ENCODE data around the gene DDX46. TPM values are rescaled to one million over a fixed set of nuclear protein-coding genes. Genes with fewer than 3 reads are reported as not detected.

DDX46 gene
- total RNA-seq, 1 donor from 2014 or later = 66.3 TPM

GRCh38 chr5:134777366-134777765, 18.8 kb downstream of the DDX46 start:
- peaks cover 30% of the 10 kb centered on the region for H3K36me3 Mint-ChIP-seq

GRCh38 chr5:134784241-134784920, 25.8 kb downstream of the DDX46 start:
- TF ChIP-seq CTCF (conservative IDR thresholded peaks at IDR 0.05) = peak; percentile 27
- H3K9me3 Mint-ChIP-seq = no peaks in the 10 kb centered on the region
- no peaks in the 10 kb centered on the region for H3K4me1 Mint-ChIP-seq (ENCODE audit: unreplicated experiment)
- peaks cover 25% of the 10 kb centered on the region for H3K36me3 Mint-ChIP-seq
- H3K4me3 Mint-ChIP-seq = no peak overlapping the region
- H3K27ac Mint-ChIP-seq = no peak overlapping the region
- H3K27me3 Mint-ChIP-seq = no peaks in the 10 kb centered on the region
- DNase-seq (ENCODE audit: extremely low spot score, unreplicated experiment) = no peak

More at GRCh38 chr5:134777366-134777765, 18.8 kb downstream of the DDX46 start:
- no peaks in the 10 kb centered on the region for H3K27me3 Mint-ChIP-seq
- TF ChIP-seq CTCF (conservative IDR thresholded peaks at IDR 0.05) = no peak
- H3K9me3 Mint-ChIP-seq = no peaks in the 10 kb centered on the region
- DNase-seq (ENCODE audit: extremely low spot score, unreplicated experiment) = no peak
- no peak overlapping the region for H3K27ac Mint-ChIP-seq
- no peaks in the 10 kb centered on the region for H3K4me1 Mint-ChIP-seq (ENCODE audit: unreplicated experiment)
- H3K4me3 Mint-ChIP-seq = no peak overlapping the region

GRCh38 chr5:134784946-134785620, 26.5 kb downstream of the DDX46 start:
- Mint-ChIP-seq H3K27me3 (no peaks in the 10 kb centered on the region), H3K36me3 (peaks cover 32% of the 10 kb centered on the region), H3K27ac (peak overlapping the region; percentile 49), H3K4me3 (no peak overlapping the region), H3K9me3 (no peaks in the 10 kb centered on the region), H3K4me1 (ENCODE audit: unreplicated experiment) (no peaks in the 10 kb centered on the region)
- DNase-seq (ENCODE audit: extremely low spot score, unreplicated experiment) = no peak
- no peak for TF ChIP-seq CTCF (conservative IDR thresholded peaks at IDR 0.05)

GRCh38 chr5:134787692-134788091, 29.1 kb downstream of the DDX46 start:
- Mint-ChIP-seq H3K4me1 (ENCODE audit: unreplicated experiment) (no peaks in the 10 kb centered on the region), H3K4me3 (no peak overlapping the region), H3K36me3 (peaks cover 31% of the 10 kb centered on the region), H3K27ac (no peak overlapping the region), H3K9me3 (no peaks in the 10 kb centered on the region), H3K27me3 (no peaks in the 10 kb centered on the region)
- TF ChIP-seq CTCF (conservative IDR thresholded peaks at IDR 0.05) = no peak
- no peak for DNase-seq (ENCODE audit: extremely low spot score, unreplicated experiment)

- TF ChIP-seq CTCF (conservative IDR thresholded peaks at IDR 0.05) = no peak
Observed at GRCh38 chr5:134791580-134791979, 33.0 kb downstream of the DDX46 start.

More at GRCh38 chr5:134791580-134791979, 33.0 kb downstream of the DDX46 start:
- Mint-ChIP-seq H3K4me3 (no peak overlapping the region), H3K27ac (no peak overlapping the region), H3K36me3 (peaks cover 36% of the 10 kb centered on the region), H3K9me3 (no peaks in the 10 kb centered on the region), H3K27me3 (no peaks in the 10 kb centered on the region), H3K4me1 (ENCODE audit: unreplicated experiment) (no peaks in the 10 kb centered on the region)
- DNase-seq (ENCODE audit: extremely low spot score, unreplicated experiment) = no peak
